Coronary artery (tissue), 2 donors: Measurements from ENCODE around the gene POMGNT1.

Source experiments
- DNase-seq: peaks from one replicate; pipeline ENCODE4 v3.0.0-alpha.2; 2017; ENCODE audit warnings: low spot score
- H3K27ac ChIP-seq, 2 donors: fragments of 200-600 bp; sonication (generic); one replicate each; pipeline ENCODE4 v1.5.1; 2016 to 2019
- H3K4me3 ChIP-seq: fragments of 200-600 bp; sonication (generic); 2 replicates; pipeline ENCODE4 v1.5.1; 2016; ENCODE audit warnings: mild to moderate bottlenecking, moderate library complexity
- CTCF ChIP-seq: fragments of 200-600 bp; sonication (generic); IDR thresholded peaks from one replicate; pipeline ENCODE4 v1.5.1; 2019; ENCODE audit warnings: antibody characterized with exemption

POMGNT1 gene

GRCh38 chr1:46159516-46159915 lies 38.7 kb downstream of the POMGNT1 start:
- DNase-seq, result no peak
- Histone ChIP-seq H3K4me3 (no peak overlapping the region), H3K27ac (no peak overlapping the region)
- TF ChIP-seq CTCF, result no peak

DNA sequence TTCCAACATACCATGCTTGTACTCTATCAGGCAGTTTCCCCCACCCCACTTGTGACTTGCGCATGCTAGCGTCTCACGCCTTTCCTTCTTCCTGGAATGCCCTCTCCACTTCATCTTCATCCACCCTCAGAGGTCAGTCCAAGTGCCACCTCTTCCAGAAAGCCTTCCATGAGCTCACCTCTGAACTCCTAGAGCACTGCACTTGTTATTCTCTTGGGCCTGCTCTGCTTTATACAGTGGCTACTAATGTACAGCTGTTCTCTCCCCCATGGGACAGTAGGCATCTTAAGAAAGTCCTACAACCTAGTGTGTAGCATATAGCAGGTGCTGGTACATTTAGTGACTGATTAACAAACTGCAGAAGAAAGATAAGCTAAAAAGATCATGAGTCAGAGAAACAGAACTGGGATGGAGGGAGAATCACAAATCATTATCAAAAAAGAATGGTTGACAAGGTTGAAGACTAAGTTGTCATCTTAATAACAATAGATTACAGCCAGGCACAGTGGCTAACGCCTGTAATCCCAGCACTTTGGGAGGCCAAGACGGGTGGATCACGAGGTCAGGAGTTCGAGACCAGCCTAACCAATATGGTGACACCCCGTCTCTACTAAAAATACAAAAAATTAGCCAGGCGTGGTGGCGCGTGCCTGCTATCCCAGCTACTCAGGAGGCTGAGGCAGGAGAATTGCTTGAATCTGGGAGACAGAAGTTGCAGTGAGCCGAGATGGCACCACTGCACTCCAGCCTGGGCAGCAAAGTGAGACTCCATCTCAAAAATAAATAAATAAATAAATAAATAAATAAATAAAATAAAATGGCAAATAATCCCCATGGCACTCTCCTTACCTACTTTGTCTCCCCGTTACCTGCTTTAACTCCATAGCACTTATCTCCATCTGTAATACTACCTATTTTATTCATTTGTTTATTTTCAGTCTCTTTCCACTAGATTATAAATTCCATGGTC lies 39.6 kb downstream of the POMGNT1 start:
- Histone ChIP-seq H3K27ac (no peak overlapping the region), H3K4me3 (no peak overlapping the region)
- no peak for DNase-seq
- TF ChIP-seq CTCF, result no peak

DNA sequence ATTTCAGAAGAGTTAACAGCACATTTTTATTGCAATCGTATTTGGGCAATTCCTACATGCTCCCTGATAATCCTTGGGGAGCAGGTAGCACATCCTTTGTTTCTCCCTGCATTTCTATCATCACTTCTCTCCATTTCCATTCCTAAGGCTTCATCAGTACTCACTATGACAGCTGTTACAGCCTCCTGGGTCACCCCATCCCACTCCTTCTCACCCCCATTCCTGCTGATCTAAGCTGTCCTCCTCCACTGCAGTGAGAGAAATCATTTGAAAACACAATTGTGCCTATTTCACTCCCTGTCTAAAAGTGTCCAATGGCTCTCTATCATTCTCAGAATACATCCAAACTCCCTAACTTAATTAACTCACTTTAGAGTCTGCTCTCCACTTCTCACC lies 40.3 kb downstream of the POMGNT1 start:
- H3K4me3 ChIP-seq, result no peak overlapping the region
- no peak for DNase-seq
- H3K27ac ChIP-seq, result no peak overlapping the region
- no peak for TF ChIP-seq CTCF

DNA sequence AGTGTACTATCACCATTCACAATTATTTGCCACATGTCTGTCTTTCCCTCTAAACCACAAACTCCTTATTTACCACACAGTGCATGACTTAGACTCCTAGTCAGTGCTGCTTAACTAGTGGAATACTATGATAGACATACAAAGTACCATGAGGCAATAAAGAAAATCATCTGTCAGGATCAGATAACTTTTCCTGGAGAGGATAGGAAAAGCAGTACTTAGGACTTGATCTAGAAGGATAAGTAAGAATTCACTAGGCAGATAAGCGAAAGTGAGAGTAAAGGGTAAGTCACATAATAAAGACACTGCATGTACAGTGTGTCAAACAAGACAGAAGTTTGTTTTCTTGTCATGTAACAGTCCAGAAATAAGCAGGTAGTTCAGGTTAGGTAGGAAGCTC lies 44.5 kb downstream of the POMGNT1 start:
- Histone ChIP-seq H3K4me3 (no peak overlapping the region), H3K27ac (no peak overlapping the region)
- no peak for DNase-seq
- no peak for TF ChIP-seq CTCF

GRCh38 chr1:46153228-46153627 lies 45.0 kb downstream of the POMGNT1 start:
- Histone ChIP-seq H3K4me3 (no peak overlapping the region), H3K27ac (no peak overlapping the region)
- no peak for TF ChIP-seq CTCF
- no peak for DNase-seq

DNA sequence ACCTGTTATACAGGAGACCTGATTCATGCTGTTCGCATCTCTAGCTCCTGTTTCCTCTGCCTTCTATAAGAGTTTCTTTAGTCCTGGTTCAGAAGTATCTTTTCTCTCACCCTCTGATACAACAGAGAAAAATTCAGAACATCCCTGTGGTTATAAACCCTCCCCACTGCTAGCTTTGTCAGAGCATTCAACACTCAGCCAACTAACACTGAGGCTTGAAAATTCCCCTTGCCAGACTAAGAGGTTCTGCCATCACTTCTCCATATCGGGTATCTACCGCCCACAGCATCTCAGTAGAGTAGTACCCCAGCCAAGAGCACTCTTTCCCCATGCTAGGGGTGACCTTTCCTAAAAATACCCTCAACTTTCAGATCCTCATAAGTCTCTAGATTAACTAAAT lies 46.2 kb downstream of the POMGNT1 start:
- no peak for DNase-seq
- no peak overlapping the region for H3K27ac ChIP-seq
- TF ChIP-seq CTCF, result no peak
- no peak overlapping the region for H3K4me3 ChIP-seq

DNA sequence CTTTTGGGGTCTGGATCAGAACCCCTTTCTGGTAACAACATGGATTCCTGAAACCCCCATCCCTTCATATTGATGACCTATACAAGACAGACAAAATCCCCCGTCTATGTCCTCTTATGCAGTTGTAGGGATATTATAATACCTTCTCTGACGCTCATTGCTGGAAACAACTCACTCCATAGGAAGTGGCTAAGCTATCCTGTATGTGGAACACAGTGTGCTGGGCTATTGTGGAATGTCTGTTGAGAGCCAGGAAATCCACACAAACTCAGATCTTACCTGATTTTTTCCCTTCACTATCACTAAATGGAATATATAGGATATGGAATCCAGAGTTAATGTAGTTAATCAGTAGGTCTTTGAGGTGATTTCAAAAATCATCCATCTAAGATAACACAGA lies 48.1 kb downstream of the POMGNT1 start:
- peak overlapping the region in 1 of 2 donors; percentile 0 for H3K27ac ChIP-seq
- H3K4me3 ChIP-seq, result no peak overlapping the region
- no peak for DNase-seq
- TF ChIP-seq CTCF, result no peak
